Daoy (cell line): Measurements from ENCODE around the gene MEF2A. TPM values are rescaled to one million over a fixed set of nuclear protein-coding genes. Genes with fewer than 3 reads are reported as not detected.

Source experiments
- DNase-seq: peaks from one replicate; pipeline ENCODE4 v3.0.0-alpha.2; 2015; ENCODE audit warnings: low read depth
- total RNA-seq: library from RNA; depleted of rRNA; stranded (reverse); fragments of >200 nt; shearing (Covaris generic); gene quantifications from 2 replicates; pipeline ENCODE4 v1.2.3, GENCODE V29; 2014; rRNA removed

Gene MEF2A
- total RNA-seq, 1 experiment from 2014 or later, result 24.2 TPM

- no peak for DNase-seq
These were observed 198.0 kb downstream of the MEF2A start for GRCh38 chr15:99763827-99764226.

DNA sequence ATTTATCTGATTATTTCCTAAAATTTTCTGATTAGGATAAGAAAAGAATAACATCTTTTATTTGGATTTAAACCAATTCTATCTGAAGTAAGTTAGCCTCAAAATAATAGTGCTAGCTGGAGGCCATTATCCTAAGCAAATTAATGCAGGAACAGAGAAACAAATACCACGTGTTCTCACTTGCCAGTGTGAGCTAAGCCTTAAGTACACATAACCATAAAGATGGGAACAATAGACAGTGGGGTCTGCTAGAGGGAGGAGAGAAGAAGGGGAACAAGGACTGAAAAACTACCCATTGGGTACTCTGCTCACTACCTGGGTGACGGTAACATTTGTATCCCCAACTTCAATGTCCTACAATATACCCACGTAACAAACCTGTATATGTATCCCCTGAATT is 198.7 kb downstream of the MEF2A start:
- DNase-seq, result no peak

Other genes starting within 250 kb of the MEF2A start
- gene LYSMD4, start 167.5 kb downstream of the MEF2A start, total RNA-seq, result 2.5 and 3.6 TPM in 2 replicates